Measurements from ENCODE around the gene TBC1D22A.

DNA sequence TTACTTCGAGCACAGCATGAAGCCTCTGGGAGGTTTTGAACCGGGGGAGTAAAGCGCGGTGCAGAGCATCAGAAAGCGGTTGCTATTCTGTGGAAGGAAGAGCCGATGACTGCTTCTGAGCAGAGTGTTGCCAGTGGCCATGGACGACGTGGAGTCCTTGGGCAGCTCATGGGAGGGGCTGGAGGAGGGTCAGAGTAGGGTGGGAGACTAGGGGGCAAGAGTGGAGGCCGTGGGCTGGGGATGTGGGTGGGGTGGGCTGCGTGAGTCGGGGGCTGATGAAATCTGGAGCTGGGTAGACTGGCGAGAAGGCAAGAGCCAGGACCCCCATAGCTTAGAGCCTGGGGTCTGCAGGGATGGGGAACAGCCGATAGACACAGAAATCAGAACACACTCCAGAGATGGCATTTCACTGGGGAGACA lies 40.2 kb downstream of the TBC1D22A start:
- TF ChIP-seq GABPA (IDR thresholded peaks at IDR 0.05 in 1 of 2, conservative IDR thresholded peaks at IDR 0.05 in 1 of 2): no peak
- TF ChIP-seq, protein P1, sequence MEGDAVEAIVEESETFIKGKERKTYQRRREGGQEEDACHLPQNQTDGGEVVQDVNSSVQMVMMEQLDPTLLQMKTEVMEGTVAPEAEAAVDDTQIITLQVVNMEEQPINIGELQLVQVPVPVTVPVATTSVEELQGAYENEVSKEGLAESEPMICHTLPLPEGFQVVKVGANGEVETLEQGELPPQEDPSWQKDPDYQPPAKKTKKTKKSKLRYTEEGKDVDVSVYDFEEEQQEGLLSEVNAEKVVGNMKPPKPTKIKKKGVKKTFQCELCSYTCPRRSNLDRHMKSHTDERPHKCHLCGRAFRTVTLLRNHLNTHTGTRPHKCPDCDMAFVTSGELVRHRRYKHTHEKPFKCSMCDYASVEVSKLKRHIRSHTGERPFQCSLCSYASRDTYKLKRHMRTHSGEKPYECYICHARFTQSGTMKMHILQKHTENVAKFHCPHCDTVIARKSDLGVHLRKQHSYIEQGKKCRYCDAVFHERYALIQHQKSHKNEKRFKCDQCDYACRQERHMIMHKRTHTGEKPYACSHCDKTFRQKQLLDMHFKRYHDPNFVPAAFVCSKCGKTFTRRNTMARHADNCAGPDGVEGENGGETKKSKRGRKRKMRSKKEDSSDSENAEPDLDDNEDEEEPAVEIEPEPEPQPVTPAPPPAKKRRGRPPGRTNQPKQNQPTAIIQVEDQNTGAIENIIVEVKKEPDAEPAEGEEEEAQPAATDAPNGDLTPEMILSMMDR (IDR thresholded peaks at IDR 0.05; ENCODE audit: low read depth, low read length, missing input control): no peak
- TF ChIP-seq, protein P2, sequence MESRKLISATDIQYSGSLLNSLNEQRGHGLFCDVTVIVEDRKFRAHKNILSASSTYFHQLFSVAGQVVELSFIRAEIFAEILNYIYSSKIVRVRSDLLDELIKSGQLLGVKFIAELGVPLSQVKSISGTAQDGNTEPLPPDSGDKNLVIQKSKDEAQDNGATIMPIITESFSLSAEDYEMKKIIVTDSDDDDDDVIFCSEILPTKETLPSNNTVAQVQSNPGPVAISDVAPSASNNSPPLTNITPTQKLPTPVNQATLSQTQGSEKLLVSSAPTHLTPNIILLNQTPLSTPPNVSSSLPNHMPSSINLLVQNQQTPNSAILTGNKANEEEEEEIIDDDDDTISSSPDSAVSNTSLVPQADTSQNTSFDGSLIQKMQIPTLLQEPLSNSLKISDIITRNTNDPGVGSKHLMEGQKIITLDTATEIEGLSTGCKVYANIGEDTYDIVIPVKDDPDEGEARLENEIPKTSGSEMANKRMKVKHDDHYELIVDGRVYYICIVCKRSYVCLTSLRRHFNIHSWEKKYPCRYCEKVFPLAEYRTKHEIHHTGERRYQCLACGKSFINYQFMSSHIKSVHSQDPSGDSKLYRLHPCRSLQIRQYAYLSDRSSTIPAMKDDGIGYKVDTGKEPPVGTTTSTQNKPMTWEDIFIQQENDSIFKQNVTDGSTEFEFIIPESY (IDR thresholded peaks at IDR 0.05): no peak
